ENCODE data around the gene KLF11.

DNA sequence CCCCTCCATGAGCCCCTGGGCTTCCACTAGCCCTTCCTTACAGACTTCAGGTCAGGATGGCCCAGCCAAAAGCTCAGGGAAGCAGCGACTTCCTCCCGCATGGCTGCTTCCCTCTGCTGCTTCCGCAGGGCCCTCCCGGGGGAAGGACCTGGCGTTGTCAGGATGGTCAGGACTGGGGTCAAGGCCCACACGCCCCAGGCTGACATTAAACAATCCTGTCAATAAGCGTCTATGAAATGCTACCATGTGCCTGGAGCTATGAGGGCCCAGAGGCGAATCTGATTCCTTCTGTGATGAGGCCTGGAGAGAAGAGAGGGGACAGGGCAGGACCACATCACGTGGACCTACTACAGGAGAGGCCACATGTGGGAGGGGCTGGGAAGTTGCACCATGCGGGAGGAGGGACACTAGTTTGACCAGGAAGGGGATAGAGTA, 19.6 kb downstream of the KLF11 start:
- TF ChIP-seq CTCF (IDR thresholded peaks at IDR 0.05): no peak
- TF ChIP-seq POLR2A (IDR thresholded peaks at IDR 0.05): no peak

Data from lower leg skin (tissue), 3 donors.